GM12865 (cell line): Measurements from ENCODE around the gene PTP4A2.

ENCODE experiments used
- DNase-seq: peaks from one replicate; pipeline ENCODE4 v3.0.0; 2010; ENCODE audit warnings: low read depth
- H3K4me3 ChIP-seq: 2 replicates; pipeline ENCODE4 v1.5.1; 2011; ENCODE audit warnings: mild to moderate bottlenecking, low read depth, low read length, control low read depth
- TF ChIP-seq, protein P1 (sequence below): IDR thresholded peaks from 2 replicates; pipeline ENCODE4 v1.5.1; 2011; ENCODE audit warnings: low read length, control low read depth, low read depth, inconsistent platforms; ENCODE audit not compliant: insufficient read depth; ENCODE audit errors: missing control alignments

Gene PTP4A2

DNA sequence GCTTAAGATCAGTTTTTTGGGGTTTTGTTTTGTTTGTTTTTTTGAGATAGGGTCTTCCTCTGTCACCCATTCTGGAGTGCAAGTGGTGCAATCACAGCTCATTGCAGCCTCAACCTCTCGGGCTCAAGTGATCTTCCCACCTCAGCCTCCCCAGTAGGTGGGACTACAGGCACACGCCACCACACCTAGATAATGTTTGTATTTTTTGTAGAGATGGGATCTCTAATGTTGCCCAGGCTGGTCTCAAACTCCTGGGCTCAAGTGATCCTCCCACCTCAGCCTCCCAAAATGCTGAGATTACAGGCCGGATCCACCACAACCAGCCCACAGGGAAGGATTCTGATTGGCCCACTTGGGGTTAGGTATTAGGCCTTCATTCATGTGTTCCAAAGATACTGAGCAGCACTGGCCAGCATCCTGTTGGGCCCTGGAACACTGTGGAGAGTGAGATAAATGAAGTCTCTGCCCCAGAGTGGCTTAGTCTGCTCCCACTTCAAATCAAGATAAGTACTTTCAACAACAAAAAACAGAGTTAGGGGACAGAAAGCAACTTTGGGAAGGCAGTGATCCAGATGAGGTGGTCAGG is 54.7 kb downstream of the PTP4A2 start:
- no peak overlapping the region for H3K4me3 ChIP-seq
- DNase-seq: no peak
- TF ChIP-seq, protein P1, sequence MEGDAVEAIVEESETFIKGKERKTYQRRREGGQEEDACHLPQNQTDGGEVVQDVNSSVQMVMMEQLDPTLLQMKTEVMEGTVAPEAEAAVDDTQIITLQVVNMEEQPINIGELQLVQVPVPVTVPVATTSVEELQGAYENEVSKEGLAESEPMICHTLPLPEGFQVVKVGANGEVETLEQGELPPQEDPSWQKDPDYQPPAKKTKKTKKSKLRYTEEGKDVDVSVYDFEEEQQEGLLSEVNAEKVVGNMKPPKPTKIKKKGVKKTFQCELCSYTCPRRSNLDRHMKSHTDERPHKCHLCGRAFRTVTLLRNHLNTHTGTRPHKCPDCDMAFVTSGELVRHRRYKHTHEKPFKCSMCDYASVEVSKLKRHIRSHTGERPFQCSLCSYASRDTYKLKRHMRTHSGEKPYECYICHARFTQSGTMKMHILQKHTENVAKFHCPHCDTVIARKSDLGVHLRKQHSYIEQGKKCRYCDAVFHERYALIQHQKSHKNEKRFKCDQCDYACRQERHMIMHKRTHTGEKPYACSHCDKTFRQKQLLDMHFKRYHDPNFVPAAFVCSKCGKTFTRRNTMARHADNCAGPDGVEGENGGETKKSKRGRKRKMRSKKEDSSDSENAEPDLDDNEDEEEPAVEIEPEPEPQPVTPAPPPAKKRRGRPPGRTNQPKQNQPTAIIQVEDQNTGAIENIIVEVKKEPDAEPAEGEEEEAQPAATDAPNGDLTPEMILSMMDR: no peak

DNA sequence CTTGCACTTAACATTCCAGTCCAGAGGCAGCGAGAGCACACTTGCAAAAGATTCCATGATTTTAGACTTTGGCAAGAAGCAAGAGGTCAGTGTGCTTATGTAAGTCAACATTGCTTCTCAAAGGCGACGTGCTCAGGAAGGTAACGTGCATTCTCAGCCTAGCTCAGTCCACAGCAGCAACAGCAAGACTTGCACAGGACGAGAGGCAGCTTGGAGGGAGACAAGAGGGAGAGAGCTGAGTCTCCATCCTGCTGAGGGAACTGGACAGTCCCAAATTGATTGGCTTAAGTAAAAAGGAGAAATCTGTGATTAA is 56.5 kb downstream of the PTP4A2 start:
- DNase-seq: no peak
- H3K4me3 ChIP-seq: no peak overlapping the region
- TF ChIP-seq, protein P1: no peak

DNA sequence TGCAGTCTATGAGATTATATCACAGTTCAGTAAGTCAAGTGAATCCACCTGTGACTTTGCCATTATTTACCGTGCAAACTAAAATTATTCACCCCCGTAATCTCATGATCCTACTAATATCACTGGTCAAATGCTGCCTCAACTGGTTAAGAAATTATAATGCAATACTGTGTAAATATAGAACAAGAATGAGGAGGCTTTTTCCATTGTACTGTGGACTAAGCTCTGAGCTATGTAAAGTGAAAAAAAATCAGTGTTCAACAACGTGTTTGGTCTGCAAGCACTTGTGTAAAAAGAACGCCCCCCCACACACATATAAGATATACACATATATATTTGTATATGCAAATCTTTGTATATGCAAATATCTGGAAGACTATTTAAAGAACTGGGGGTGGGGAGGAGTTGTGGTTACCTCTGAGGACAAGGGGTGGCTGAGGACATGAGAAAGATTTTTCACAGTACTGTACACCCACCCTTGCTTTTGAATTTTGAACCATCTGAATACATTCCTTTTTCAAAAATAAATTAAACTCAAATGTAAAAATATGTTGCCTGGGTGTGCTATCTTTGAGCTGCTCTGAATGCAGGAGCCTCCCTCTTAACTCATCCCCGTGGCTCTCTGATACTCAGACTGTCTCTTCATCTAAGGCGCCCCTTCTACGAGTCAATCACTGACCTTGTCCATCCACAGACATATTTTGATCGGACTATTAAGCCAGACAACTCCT is 57.0 kb downstream of the PTP4A2 start:
- DNase-seq: peak; percentile 54
- H3K4me3 ChIP-seq: no peak overlapping the region
- TF ChIP-seq, protein P1: no peak

- DNase-seq: peak; percentile 48
- TF ChIP-seq, protein P1: no peak
- H3K4me3 ChIP-seq: no peak overlapping the region
Measured at GRCh38 chr1:31879981-31880608, 58.1 kb downstream of the PTP4A2 start.

DNA sequence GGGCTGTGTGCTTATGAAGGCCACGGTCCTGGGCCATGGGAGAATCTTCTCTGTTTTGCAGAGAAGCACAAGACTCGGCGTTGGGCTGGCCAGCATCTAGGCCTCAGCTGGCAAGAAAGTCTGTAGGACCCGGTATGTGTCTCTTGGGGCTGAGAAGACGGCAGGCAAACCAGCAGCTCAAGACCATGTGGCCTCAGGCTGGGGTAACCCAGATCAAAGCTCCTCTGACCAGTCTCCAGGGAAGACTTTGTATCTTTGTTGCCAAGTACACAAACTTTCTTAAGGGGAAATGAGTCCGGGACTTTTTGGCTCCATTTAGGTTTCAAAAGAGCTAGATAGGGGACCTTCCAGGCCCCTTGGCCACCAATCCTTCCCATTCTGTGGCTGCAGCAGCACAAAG is 60.1 kb downstream of the PTP4A2 start:
- H3K4me3 ChIP-seq: no peak overlapping the region
- DNase-seq: peak; percentile 68
- TF ChIP-seq, protein P1: no peak

DNA sequence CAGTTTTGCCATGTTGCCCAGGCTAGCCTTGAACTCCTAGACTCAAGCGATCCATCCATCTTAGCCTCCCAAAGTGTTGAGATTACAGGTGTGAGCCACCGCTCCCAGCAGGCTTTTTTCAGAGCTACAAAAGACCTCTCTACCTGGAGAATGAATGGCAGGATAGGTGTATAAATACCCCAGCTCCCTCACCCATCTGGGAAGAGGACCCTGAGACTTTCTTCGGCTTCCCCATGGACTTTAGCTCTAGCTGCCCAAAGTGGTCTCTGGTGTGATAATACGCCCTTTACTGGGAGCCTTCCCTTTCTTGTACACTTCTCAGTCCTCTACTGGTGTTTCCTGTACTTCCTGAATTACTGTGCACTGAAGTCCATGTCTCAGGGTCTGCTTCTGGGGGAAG is 60.6 kb downstream of the PTP4A2 start:
- DNase-seq: no peak
- TF ChIP-seq, protein P1: no peak
- H3K4me3 ChIP-seq: no peak overlapping the region
